HG02943 (cell line): ENCODE results near the gene SPNS2.

Experiments
- ATAC-seq: cut with Tn5 transposase; IDR thresholded peaks from one replicate; pipeline ENCODE4 v1.9.1; 2021; ENCODE audit warnings: mild to moderate bottlenecking, low read depth, moderate library complexity; ENCODE audit not compliant: unreplicated experiment

The SPNS2 gene

DNA sequence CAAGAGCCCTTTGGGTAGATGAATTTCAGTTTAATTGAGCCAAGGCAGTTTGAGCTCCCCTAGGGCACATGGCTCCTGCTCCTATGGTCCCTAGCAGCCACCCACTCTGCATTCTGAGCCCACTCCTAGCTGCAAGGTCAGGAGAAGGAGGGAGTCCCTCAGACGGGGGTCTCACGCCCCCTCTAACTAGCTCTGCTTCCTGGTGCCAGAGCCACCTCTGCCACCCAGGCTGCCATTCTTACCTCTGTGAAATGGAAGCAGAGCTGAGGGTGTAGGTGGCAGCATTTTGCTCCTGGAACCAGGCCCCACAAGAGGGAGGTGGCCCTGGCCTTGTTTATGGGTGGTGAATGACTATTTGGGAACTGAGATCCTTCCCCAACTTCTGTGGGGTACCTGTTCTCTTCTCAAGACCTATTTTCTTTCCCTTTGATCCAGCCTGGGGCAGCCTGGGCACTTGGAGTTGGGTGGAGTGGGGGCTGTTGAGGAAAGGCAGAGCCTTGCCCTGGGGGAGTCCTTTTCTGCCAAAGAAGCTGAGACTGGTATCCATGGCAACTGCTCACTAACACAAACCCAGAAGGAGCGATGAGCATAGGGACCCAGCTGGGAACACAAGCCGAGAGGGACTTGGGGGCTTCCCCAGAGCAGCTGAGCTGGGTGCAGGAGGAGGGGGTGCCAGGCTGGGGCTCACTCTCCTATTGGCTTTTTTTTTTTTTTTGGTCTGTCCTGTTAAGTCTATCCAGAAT is 4.8 kb downstream of the SPNS2 start:
- no peak for ATAC-seq

DNA sequence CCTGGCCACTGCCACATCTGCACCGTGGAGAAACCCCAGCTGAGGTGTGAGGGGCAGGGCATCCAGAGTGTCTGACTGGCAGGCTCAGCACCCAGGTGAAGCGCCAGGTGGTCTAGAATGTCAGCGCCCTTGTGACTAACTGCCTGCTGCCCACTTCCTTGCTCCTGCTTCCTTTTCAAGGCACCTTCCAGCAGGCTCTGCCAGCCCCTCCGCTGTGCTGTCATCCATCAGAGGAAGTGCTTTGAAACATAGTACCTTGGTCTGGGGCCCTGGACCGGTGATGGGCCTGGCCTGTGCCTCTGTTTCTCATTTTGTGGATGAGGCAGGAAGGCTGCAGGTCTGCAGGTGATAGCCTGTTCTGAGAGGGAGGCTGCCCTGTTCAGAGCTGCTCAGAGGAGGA is 5.5 kb downstream of the SPNS2 start:
- ATAC-seq, result no peak

DNA sequence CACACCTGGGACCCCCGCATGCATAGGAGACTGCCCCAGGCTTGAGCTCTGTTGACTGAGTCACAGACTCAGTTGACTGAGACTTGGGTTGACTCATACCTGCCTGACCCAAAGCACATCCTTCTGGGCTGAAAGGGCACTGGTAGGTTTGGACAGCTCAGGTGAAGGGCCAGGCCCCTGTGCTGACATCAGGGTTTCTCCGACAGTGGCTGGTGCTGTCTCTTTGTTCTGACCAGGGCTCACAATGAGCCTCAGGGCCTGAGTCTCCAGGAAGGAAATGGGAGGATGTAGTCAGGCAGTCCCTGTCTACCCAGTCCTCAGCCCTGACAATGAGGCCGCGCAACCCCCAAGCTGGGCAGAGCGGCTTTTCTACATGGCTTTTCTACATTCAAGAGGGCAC is 6.5 kb downstream of the SPNS2 start:
- ATAC-seq, result no peak

DNA sequence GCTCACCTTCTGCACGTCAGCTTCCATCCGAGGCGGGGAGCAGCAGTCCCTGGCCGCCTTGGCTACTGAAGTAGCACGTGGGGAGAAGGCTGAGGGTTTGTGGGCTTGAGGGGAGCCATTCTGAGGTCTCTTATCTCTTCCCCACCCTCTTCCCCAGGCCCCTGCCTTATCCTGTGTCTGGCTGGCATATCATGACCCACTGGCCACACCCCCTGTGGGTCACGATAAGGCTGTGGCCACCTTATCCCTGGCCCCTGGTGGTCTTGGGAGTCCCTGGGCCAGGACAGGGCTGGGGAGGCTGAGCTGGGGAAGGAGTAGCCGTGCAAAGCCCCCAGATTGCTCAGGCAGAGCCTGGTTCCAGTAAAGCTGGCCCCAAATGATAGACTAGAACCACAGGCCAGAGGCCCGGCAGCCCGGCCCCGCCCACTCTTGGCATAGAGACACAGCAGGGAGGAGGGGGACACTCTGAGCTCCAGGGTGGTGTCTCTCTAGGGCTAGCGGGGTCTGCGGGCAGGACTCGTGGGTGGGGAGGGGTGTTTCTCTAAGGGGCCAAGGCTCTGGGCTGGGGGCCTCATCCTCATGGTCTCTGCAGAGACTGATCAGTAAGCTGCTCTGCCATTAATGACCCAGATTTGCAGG is 7.6 kb downstream of the SPNS2 start:
- ATAC-seq, result no peak

DNA sequence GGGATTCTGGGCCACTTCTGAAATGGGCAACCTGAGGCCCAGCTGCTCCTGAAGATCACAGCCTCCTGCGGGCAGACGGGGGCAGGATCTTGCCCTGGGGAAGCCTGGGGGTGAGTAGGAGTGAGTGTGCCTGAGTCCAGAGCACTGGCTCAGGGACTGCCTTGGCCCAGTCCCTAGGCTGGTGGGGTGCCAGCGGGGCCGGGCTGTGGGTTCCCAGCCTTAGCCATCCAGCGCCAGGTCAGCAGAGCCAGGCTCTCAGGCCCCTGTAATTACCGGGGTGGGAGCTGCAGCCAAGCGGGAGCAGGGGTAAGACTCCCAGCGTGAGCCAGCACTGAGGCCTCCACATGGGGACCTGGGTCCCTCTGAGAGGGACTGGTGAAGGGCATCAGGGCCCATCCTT is 8.2 kb downstream of the SPNS2 start:
- ATAC-seq, result no peak

DNA sequence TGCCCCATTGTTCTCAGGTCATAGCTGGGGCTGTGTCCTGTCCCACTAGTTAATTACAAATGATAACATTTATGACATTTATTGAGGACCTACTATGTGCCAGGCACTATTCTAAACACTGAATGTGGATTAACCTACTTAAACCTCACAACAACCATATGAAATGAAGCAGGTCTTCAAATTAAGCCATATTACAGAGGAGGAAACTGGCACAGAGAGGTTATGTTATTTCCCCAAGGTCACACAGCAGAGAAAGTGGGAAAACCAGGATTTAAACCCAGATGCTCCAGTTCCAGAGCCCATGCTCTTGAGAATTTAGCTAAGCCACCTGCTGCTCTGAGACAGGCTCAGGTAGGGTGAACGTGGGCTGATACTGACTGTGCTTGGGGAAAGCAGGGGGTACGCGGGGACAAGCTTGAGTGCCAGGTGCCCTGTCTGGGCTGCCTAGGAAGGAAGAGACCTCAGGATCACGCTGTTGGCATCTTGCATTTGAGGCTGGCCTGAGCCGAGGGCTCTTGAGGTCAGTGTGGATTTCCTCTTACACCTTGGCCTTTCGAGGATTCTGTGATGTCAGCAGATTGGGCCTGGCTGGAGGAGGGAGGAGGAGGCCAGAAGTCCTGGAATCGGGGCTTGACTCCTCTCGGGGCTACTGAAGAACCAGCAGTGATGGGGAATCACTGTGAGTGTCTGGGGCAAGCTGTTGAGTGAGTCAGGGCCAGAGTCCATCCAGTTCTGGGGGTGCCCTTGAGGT is 8.9 kb downstream of the SPNS2 start:
- ATAC-seq, result no peak

DNA sequence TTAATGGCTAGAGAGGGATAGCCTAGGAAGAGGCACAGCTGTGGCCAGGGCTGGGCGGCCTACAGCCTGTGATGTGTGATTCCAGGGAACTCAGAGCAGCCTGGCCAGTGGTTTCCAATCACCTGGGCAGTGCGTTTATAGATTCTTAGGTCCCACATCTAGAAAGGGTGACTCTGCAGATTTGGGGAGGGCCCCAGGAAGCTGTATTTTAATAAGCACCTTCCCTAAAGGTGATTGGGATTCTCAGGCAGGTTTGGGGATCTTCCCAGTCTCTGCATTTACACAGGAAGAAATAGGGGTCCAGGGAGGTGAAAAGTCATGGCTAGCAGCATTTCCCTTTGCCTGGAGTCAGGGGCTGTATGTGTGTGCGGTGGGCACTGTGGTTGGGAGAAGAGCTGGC is 9.5 kb downstream of the SPNS2 start:
- no peak for ATAC-seq

DNA sequence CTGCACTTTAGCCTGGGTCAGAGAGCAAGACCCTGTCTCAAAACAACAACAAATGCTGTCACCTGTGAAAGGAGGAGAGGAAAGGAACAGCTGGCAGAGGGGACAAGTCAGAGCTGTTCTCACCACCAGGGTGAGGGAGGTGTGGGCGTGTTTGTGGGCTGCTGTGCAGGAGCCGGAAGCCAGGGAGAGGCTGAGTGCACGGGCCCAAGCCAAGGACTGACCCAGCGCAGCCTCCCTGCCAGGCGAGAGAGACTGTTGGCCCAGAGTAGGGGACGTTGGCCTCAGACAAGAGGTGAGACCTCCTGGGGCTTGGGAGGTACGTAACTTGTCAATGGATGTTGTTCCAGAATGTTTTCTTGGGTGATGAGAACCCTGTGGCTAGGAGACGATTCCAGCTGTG is 10.7 kb downstream of the SPNS2 start:
- ATAC-seq, result no peak

DNA sequence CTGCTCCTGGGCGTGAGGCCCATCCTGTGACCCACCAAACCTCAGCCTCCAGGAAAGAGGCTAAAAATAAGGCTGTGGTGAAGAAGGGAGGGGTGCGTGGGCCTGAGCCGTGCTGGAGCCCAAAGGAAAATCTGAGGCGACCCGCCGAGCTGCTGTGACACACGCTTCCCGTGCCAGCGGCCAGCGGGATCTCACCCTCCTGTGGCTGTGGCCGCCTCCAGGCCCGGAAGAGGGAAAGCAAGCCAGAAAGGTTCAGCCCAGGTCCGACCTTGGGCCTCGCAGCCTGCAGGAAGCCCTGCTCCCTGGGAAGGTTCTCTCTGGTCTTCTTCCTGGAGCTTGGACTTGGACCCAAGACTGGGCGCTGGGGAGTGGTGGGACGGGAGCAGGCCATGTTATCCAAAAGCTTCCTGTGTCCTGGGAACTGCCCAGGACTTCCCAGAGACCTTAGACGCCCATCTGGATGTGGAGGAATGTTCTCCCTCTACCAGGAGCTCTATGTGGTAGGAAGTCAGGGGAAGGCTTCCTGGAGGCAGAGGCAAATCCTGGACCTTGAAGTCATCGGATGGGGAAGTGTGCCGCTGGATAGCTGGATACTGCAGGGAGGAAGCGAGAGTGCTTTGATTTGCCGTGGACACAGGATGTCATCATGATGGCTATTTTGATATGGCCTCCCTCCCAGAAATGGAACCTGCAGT is 11.4 kb downstream of the SPNS2 start:
- ATAC-seq, result no peak

DNA sequence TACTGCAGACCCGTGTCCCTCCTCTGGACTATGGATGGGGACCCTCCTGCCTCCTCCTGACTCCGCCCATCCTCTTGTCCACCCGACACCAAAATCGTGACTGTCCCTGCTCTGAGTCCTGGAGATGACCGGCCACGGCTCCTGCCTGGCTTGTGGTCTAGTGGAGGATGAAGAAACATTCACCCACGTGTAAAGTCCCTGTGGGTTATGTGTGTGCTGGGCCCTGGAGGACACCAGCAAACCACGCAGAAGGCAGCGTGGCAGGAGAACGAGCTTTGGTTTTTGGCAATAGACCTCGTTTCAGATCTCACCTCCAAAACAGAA is 11.9 kb downstream of the SPNS2 start:
- no peak for ATAC-seq

DNA sequence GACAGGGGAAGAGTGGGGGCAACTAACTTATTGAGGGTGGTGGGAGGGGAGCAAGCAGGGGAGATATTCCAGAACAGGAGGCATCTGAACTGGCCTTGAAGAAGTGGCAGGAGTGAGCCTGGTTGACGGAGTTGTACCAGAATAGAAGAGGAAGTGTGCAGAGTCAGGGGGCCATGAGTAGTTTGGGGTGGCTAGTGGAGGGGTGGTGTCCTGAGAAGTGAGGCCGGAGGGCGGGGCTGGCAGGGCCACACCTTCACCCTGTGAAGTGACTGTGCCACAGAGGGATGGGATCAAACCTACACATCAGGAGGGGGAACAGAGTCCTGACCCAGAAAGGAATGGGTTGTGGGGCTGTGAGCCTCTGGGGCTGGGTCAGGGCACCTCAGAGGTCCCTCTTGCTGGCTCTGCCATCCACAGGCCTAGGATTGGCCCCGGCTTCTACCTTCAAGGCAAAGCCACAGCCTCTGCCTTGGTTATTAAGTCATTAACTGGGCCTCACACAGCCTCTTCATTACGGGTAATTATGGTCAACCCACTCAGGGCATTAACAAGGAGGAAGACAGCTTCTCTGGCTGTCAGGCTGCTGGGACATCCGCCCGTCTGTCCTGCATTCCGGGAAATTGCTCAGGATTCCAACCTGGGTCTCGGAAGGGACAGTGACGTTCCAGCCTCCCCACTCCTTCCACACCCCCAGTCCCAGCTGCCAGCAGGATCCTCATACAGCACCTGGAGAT is 12.7 kb downstream of the SPNS2 start:
- no peak for ATAC-seq

DNA sequence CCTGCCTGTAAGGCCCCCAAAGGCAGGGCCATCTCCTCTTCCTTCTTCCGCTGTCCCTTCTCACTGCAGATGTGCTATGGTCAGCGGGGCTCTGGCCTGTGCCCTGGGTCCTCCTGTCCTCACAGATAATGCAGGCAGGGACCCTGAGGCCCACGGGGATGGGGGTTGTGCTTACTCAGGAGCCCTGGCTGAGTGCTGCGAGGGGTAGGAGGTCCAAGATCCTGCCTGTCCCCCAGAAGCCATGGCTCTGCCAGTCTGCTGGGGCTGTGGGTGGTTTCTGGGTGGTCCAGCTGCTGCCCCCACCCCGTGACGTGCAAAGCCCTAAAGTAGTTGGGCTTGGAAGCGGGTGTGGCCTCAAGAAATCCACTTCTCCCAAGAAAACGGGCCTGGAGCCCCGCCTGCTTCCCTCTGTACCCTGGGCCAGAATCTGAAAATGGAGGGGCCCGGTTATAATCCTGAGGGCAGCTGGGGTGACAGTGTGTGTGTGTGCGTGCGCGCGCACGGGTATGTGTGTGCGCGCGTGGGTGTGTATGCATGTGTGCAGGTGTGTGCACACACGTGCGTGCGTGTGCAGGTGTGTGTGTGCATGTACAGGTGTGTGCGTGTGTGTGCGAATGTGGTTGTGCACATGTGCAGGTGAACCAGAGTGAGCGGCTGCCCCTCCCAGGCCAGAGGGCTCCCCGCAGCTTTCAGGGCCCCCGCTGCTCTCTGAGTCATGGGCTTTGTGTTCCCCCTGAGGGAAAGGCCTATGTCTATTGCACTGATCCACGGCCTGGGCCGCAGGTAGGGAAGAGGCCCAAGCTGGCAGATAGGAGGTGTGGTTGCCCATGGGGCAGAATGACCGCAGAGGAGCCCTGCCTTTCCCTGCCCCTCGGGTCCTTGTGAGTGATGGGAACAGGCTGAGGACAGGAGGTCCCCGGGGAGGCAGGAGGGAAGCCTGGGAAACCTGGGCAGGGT is 13.8 kb downstream of the SPNS2 start:
- ATAC-seq, result no peak

DNA sequence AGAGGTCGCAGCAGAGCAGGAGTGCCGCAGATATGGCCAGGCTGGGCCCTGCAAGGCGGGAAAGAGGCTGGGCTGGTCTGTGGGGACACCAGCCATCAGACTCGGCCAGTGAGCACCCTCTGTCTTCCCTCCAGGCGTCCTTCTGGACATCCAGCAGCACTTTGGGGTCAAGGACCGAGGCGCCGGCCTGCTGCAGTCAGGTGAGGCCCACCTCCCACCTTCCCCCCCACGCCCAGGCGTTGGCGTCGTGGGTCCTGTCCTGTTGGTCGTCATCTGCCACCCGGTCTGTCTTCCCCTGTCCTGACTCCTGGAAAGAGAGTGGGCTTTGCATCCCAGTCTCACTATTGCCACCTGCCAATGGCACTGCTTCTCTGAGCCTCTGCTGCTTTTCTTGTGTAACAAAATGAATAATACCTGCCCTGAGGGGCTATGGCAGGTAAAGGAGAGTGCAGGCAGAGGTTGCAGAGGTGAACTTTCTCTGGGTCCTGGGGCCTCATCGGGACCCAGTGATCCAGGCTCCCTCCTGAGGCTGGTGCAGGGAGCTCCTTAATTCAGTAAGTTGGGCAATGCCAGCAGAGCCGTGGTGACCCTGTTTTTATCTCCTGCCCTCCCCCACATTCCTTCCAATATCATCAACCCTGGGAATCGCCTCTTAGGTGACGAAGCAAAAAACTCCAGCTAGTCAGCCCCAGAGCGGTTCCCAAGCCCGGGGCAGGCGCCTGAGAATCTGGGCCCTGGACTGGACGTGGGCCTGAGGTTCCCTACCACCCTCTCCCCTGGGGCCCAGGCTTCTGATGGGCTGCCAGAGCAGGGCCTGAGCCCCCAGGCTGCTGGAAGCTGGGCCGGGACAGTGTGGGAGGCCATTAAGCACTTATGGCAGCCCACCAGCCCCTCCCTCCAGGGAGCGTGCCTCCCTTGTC is 14.7 kb downstream of the SPNS2 start:
- no peak for ATAC-seq

DNA sequence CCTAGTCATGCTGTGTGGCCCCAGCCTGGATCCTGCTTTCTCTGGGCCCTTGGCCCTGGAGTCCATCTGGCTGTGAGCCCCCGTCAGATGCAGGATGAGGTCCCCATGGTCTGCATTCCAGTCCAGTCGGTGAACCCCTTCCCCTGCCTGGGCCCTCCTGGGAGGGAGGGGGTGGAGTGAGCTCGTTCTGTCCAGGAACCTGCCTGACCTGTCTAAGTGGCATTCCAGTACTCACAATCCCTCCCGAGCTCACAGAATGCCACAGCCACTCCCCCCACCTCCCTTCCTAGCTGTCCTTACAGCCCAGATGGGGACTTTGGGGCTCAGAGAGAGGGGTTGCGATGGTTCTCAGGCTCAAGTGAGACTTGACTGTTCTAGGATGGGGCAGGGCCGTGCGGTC is 15.5 kb downstream of the SPNS2 start:
- no peak for ATAC-seq

DNA sequence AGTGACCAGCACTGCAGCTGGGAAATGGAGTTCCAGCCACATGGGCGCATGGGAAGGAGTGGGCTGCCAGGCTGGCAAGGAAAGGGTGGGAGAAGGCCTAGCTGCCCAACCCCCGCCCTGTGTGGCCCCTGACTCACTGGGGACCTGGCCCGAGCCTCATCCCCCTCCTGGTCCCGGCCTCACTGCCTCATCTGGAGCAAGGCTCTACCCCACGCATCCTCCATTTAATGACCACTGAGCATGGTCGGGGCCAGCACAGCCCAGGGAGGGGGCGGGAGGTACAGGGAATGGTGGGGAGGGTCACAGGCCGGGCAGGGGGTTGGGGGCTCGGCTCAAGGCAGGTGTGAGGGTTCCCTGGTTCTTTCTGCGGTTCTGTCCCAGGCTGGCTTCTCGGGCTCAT is 16.1 kb downstream of the SPNS2 start:
- no peak for ATAC-seq

DNA sequence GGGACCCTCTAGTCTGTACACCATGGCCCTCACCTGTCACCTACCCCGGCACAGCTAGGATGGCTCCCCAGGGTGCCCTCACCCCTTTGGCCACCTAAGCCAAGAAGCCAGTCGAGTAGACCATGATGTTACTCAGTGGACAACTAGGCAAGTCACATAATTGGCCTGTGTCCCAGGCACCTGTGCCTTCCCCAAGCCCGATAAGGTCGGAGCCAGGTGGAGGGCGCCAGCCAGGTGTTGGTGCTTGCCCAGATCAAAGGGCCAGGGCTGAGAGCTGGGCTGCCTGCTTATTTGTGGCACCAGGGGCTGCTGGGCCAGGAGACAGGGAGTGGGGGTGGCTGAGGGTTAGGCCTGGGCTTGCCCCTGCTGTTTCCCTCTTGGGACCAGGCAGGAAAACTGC is 16.8 kb downstream of the SPNS2 start:
- no peak for ATAC-seq

DNA sequence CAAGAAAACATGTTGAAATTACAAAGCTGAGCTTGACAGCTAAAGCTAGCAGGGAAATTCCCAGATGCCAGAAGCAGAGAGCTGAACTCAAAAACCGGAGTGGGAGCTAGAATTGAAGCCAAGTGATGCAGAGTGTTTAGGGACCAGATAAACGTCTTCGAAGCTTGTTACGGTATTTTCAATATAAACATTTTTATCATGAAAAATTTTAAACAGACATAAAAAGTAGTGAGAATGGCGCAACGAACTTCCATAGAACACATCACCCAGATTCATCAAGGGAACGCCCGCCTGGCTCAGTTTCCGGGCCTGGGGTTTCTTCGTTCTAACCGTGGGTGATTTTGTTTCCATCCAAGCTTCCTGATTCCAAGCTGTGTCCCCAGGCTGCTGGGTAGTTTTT is 18.1 kb downstream of the SPNS2 start:
- ATAC-seq, result no peak

DNA sequence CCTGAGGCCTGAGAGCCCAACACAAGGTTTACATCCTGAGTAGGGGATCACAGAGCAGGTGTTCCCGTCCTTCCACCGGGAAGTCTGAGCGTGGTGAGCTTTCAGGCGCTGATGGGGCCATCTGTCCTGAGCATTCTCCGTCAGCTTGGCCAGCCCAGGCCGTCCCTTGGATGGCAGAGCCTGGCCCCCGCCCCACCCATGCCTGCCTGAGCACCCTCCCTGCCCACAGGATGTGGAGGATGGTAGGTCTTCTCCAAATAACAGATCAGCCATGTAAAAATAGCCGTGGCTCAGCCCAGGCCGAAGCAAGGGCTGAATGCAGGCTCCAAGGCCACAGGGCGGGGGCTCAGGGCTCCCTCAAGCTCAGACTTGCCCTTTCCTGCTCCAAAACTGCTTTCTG is 20.2 kb downstream of the SPNS2 start:
- no peak for ATAC-seq
